ENCODE data around the gene ANKRD31. TPM values are rescaled to one million over a fixed set of nuclear protein-coding genes. Genes with fewer than 3 reads are reported as not detected.
"Not testable (repeated sequence)": the region's sequence is repeated elsewhere in the genome, so short reads cannot be mapped to it uniquely, and the experiment has no call there.

ANKRD31 gene
- total RNA-seq, 4 donors from 2014 or later: 0.19 TPM; not detected in 3

DNA sequence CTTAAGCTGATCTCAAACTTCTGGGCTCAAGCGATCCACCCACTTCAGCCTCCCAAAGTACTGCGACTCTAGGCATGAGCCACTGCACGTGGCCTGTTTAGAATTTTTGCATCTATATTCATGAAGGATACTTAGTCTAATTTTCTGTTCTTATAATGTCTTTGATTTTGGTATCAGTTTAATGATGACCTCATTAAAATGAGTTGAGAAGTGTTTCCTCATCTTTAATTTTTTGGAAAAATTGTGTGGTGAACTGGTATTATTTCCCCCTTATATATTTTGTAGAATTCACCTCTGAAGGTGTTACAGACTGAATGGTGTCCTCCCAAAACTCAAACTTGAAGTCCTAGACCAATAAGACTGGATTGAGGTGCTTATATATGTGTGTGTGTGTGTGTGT, 46.5 kb downstream of the ANKRD31 start:
- H3K9me3 ChIP-seq: no peaks in the 10 kb centered on the region
- no peaks in the 10 kb centered on the region for H3K36me3 ChIP-seq
- no peaks in the 10 kb centered on the region for H3K27me3 ChIP-seq
- no peak for DNase-seq
- H3K27ac ChIP-seq: no peak overlapping the region
- TF ChIP-seq CTCF (IDR thresholded peaks at IDR 0.05): no peak
- no peak for TF ChIP-seq POLR2A (IDR thresholded peaks at IDR 0.05)
- H3K4me3 ChIP-seq: no peak overlapping the region
- no peaks in the 10 kb centered on the region for H3K4me1 ChIP-seq

- no peak for DNase-seq
- Histone ChIP-seq H3K4me1 (no peaks in the 10 kb centered on the region), H3K27ac (no peak overlapping the region), H3K9me3 (no peaks in the 10 kb centered on the region), H3K4me3 (no peak overlapping the region), H3K27me3 (no peaks in the 10 kb centered on the region), H3K36me3 (no peaks in the 10 kb centered on the region)
- TF ChIP-seq CTCF (IDR thresholded peaks at IDR 0.05) (no peak), POLR2A (IDR thresholded peaks at IDR 0.05) (no peak)
These were observed 47.3 kb downstream of the ANKRD31 start for GRCh38 chr5:75189353-75189752.

- Histone ChIP-seq H3K9me3 (no peaks in the 10 kb centered on the region), H3K27me3 (no peaks in the 10 kb centered on the region), H3K4me3 (no peak overlapping the region), H3K4me1 (no peaks in the 10 kb centered on the region), H3K27ac (no peak overlapping the region), H3K36me3 (no peaks in the 10 kb centered on the region)
- TF ChIP-seq POLR2A (IDR thresholded peaks at IDR 0.05) (no peak), CTCF (IDR thresholded peaks at IDR 0.05) (no peak)
- no peak for DNase-seq
These were observed 50.9 kb downstream of the ANKRD31 start for GRCh38 chr5:75185763-75186162.

GRCh38 chr5:75176009-75176408, 60.7 kb downstream of the ANKRD31 start:
- not testable (repeated sequence) for H3K27me3 ChIP-seq, DNase-seq, H3K9me3 ChIP-seq, H3K27ac ChIP-seq, H3K4me3 ChIP-seq, H3K36me3 ChIP-seq, H3K4me1 ChIP-seq

DNA sequence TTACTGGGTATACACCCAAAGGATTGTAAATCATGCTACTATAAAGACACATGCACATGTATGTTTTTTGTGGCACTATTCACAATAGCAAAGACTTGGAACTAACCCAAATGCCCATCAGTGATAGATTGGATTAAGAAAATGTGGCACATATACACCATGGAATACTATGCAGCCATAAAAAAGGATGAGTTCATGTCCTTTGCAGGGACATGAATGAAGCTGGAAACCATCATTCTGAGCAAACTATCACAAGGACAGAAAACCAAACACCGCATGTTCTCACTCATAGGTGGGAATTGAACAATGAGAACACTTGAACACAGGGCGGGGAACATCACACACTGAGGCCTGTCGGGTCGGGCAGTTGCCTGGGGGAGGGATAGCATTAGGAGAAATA, 61.8 kb downstream of the ANKRD31 start:
- H3K36me3 ChIP-seq, DNase-seq, H3K4me3 ChIP-seq, H3K9me3 ChIP-seq, H3K4me1 ChIP-seq, H3K27me3 ChIP-seq, H3K27ac ChIP-seq: not testable (repeated sequence)

GRCh38 chr5:75169516-75169915, 67.2 kb downstream of the ANKRD31 start:
- no peak for DNase-seq
- no peaks in the 10 kb centered on the region for H3K4me1 ChIP-seq
- H3K4me3 ChIP-seq: no peak overlapping the region
- H3K36me3 ChIP-seq: no peaks in the 10 kb centered on the region
- H3K27me3 ChIP-seq: no peaks in the 10 kb centered on the region
- no peak overlapping the region for H3K27ac ChIP-seq
- TF ChIP-seq CTCF (IDR thresholded peaks at IDR 0.05) (no peak), POLR2A (IDR thresholded peaks at IDR 0.05) (no peak)
- H3K9me3 ChIP-seq: no peaks in the 10 kb centered on the region

DNA sequence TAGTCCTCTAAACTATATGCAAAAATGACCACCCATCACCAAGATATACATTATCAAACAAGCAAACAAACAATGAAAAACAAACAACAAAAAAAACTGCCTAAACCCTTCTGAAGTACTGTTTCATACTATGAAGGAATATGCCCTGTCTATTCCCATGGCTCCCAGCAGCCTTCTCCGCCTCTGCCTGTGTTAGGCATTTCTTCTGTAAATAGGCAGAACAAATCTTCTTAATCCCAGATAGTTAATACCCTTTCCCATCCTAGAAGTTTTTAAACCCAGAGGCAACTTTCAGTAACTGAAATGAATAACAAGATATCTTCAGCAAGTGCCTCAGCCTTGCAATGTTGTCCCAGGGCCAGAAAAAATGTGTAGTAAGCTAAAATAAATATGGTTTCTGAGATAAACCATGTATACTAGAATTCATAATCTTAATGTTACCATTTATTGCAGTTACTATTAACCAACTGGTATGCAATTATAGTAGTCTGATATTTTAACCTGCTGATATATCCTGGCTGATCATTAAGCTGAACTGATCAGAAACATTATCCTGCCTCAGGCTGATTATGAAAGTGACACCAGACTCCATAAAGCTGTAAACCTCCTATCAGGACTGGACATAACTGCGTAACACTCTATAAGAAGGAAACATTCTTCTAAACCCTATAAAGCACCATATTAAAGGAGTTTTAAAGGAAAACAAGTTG, 68.5 kb downstream of the ANKRD31 start:
- TF ChIP-seq POLR2A (IDR thresholded peaks at IDR 0.05): no peak
- no peak for TF ChIP-seq CTCF (IDR thresholded peaks at IDR 0.05)
- H3K36me3 ChIP-seq: no peaks in the 10 kb centered on the region
- no peak overlapping the region for H3K4me3 ChIP-seq
- DNase-seq: no peak
- H3K4me1 ChIP-seq: no peaks in the 10 kb centered on the region
- no peaks in the 10 kb centered on the region for H3K27me3 ChIP-seq
- H3K27ac ChIP-seq: no peak overlapping the region
- H3K9me3 ChIP-seq: no peaks in the 10 kb centered on the region
